Endothelial cell of umbilical vein (primary cell): ENCODE data around the gene ARMH1. TPM values are rescaled to one million over a fixed set of nuclear protein-coding genes. Genes with fewer than 3 reads are reported as not detected.
A peak's percentile ranks its signal among the peaks of the same experiment; 100 is the strongest.

ENCODE experiments used
- BruUV-seq: library from RNA; stranded (reverse); fragments of 400-500 nt; replicated peaks from 2 replicates; lab custom pipeline; 2021; lab: Mats Ljungman, UMichigan
- CTCF ChIA-PET: fragments of 300-600, 350-600 bp; sonication (Branson Sonifier 250); formaldehyde crosslinking; loops from one replicate; lab custom pipeline; 2021; ENCODE audit warnings: antibody characterized with exemption, inconsistent platforms; lab: Charles Lee
- POLR2A ChIA-PET: fragments of 300-600, 350-600 bp; sonication (Branson Sonifier 250); formaldehyde crosslinking; loops from one replicate; lab custom pipeline; 2021; ENCODE audit warnings: antibody characterized with exemption, inconsistent platforms; lab: Charles Lee
- DNase-seq: peaks from one replicate; pipeline ENCODE4 v3.0.0-alpha.2; 2011; ENCODE audit warnings: low read depth, low spot score
- FAIRE-seq: peaks from 2 replicates; lab custom pipeline; 2011; peaks lifted over from hg19 to GRCh38; lab: Jason Lieb, UNC
- H2AFZ ChIP-seq: 2 replicates; pipeline ENCODE4 v1.6.0; 2012; ENCODE audit warnings: low read depth, low read length, control low read depth, inconsistent platforms
- H3K27ac ChIP-seq: 2 replicates; pipeline ENCODE4 v1.5.1; 2011; ENCODE audit warnings: low read depth, mild to moderate bottlenecking, control low read depth, low read length, moderate library complexity; ENCODE audit not compliant: insufficient read depth
- H3K27me3 ChIP-seq, 2 experiments: 2 replicates each; pipeline versions ENCODE4 v1.6.0 to v1.6.1; 2011; ENCODE audit warnings: low read length in 2 of 2, mixed read lengths in 1 of 2; ENCODE audit not compliant: control insufficient read depth in 2 of 2, insufficient read depth in 2 of 2
- H3K36me3 ChIP-seq, 2 experiments: 2 replicates in 1 of 2; 3 replicates in 1 of 2; pipeline ENCODE4 v1.5.1; 2011; ENCODE audit warnings: low read length in 2 of 2, mild to moderate bottlenecking in 1 of 2, moderate library complexity in 1 of 2; ENCODE audit not compliant: control insufficient read depth in 2 of 2, insufficient read depth in 2 of 2; ENCODE audit errors: extremely low read depth in 1 of 2
- H3K4me1 ChIP-seq: 3 replicates; pipeline ENCODE4 v1.5.1; 2011; ENCODE audit warnings: mild to moderate bottlenecking, low read length; ENCODE audit not compliant: control insufficient read depth, insufficient read depth; ENCODE audit errors: extremely low read depth
- H3K4me2 ChIP-seq: 2 replicates; pipeline ENCODE4 v1.6.1; 2011; ENCODE audit warnings: low read length, control low read depth, mixed read lengths; ENCODE audit not compliant: insufficient read depth
- H3K4me3 ChIP-seq, 3 experiments: fragments of 200-600 bp in 1 of 3; sonication (generic), shearing (Covaris generic) in 1 of 3; replicated peaks in 1 of 3; 2 replicates each; pipeline ENCODE4 v1.5.1; 2011 to 2016; ENCODE audit warnings: control low read depth in 3 of 3, low read length in 3 of 3, mild to moderate bottlenecking in 2 of 3, inconsistent platforms in 1 of 3, low read depth in 1 of 3, moderate library complexity in 1 of 3; ENCODE audit not compliant: insufficient read depth in 1 of 3
- H3K79me2 ChIP-seq: 2 replicates; pipeline ENCODE4 v1.6.0; 2012; ENCODE audit warnings: low read length, inconsistent platforms; ENCODE audit not compliant: control insufficient read depth, insufficient read depth
- H3K9ac ChIP-seq: replicated peaks from 2 replicates; pipeline ENCODE3; 2011; ENCODE audit warnings: low read length, control low read depth; ENCODE audit not compliant: insufficient read depth; ENCODE audit errors: extremely low read depth
- H3K9me1 ChIP-seq: replicated peaks from 3 replicates; pipeline ENCODE4 v1.6.0; 2011; ENCODE audit warnings: mild to moderate bottlenecking, low read length; ENCODE audit not compliant: control insufficient read depth, insufficient read depth; ENCODE audit errors: extremely low read depth
- H3K9me3 ChIP-seq: replicated peaks from 2 replicates; pipeline ENCODE4 v1.5.1; 2012; ENCODE audit warnings: low read length, inconsistent platforms; ENCODE audit not compliant: control insufficient read depth, insufficient read depth
- H4K20me1 ChIP-seq: replicated peaks from 2 replicates; pipeline ENCODE3; 2011; ENCODE audit warnings: mild to moderate bottlenecking, low read length; ENCODE audit not compliant: control insufficient read depth, insufficient read depth; ENCODE audit errors: extremely low read depth
- CTCF ChIP-seq, 2 donors: IDR thresholded peaks; 1 replicate in 1 of 2; 2 replicates in 1 of 2; pipeline ENCODE4 v1.5.1; 2011; ENCODE audit warnings: low read length in 2 of 2, mild to moderate bottlenecking in 2 of 2, moderate library complexity in 2 of 2, control low read depth in 1 of 2, inconsistent platforms in 1 of 2, low read depth in 1 of 2; ENCODE audit not compliant: insufficient read depth in 1 of 2; ENCODE audit errors: extremely low read depth in 1 of 2
- JUN ChIP-seq: IDR thresholded peaks from 2 replicates; pipeline ENCODE4 v1.6.1; 2011; ENCODE audit warnings: borderline replicate concordance, low read depth; ENCODE audit not compliant: insufficient read length, insufficient read depth
- dilution Hi-C: fragments of 300-500 bp; cut with MboI; formaldehyde crosslinking; loops from one replicate; pipeline ENCODE4 v1.15.0; 2019; ENCODE audit warnings: low sequenced_read_pairs; ENCODE audit not compliant: extremely low pct_ligation_motif_present
- intact Hi-C: fragments of 100-400 bp; cut with micrococcal nuclease; formaldehyde crosslinking; loops from one replicate; pipeline ENCODE4 v1.10.0; 2022
- polyA plus RNA-seq, 4 experiments: library from polyadenylated mRNA; depleted of rRNA in 3 of 4; stranded (reverse) in 3 of 4; unstranded in 1 of 4; fragments of >200 nt; gene quantifications; 2 replicates each; pipeline versions ENCODE4 v1.2.1 to v1.2.3, GENCODE V29; 2011 to 2012; ENCODE audit warnings: missing spikeins in 1 of 4
- total RNA-seq: library from RNA; stranded (reverse); gene quantifications from 2 replicates; pipeline ENCODE4 v1.2.3, GENCODE V29; 2021

The ARMH1 gene
- total and polyA plus RNA-seq, 2 donors (not counting 3 experiments of a cell fraction or from before 2014, with no cell fraction given) = 0.17 TPM; not detected in 1

GRCh38 chr1:44652445-44653106 is 21.9 kb upstream of the ARMH1 start:
- H3K4me3 ChIP-seq = no peak overlapping the region
- FAIRE-seq = peak; percentile 91
- DNase-seq = peak; percentile 72
- intact Hi-C loops = loop anchor here (1.0 to 2.0 kb wide), 4 partner anchors 43 to 436 kb away; no protein-coding TSS in a partner anchor
- BruUV-seq = no TSS peak
- H2AFZ ChIP-seq = no peak overlapping the region
- H3K9ac ChIP-seq = no peak overlapping the region
- no peaks in the 10 kb centered on the region for H3K9me3 ChIP-seq
- dilution Hi-C loops = no loop called here
- H3K27ac ChIP-seq = no peak overlapping the region
- ChIA-PET CTCF (interaction anchor here (0.6 to 5.0 kb wide), 46 partner anchors 11 to 648 kb away, joined by 3 to 109 read pairs (median 5); partner anchors contain the start of genes ARMH1, RNU5D-1 and TMEM53), POLR2A (interaction anchor here (1.1 kb wide), 1 partner anchor 11 kb away, joined by 4 read pairs; no protein-coding TSS in a partner anchor)
- TF ChIP-seq JUN (no peak), CTCF (IDR thresholded peaks at IDR 0.05; ENCODE audit: extremely low read depth in 1 of 2, insufficient read depth in 1 of 2, low read depth in 1 of 2, low read length in 2 of 2) (peak; percentile 92 to 94)
- H3K36me3 ChIP-seq = peaks cover 0 to 29% of the 10 kb centered on the region in 2 experiments
- no peaks in the 10 kb centered on the region for H3K4me1 ChIP-seq
- no peaks in the 10 kb centered on the region for H4K20me1 ChIP-seq
- no peaks in the 10 kb centered on the region for H3K27me3 ChIP-seq
- no peak overlapping the region for H3K4me2 ChIP-seq
- no peaks in the 10 kb centered on the region for H3K9me1 ChIP-seq
- no peaks in the 10 kb centered on the region for H3K79me2 ChIP-seq
